Endodermal cell (in vitro differentiated cells): ENCODE results near the gene PTPRN2. TPM values are rescaled to one million over a fixed set of nuclear protein-coding genes. Genes with fewer than 3 reads are reported as not detected.

ENCODE experiments used
- DNase-seq: peaks from one replicate; pipeline ENCODE4 v3.0.0-alpha.2; 2017
- H3K27ac ChIP-seq: 2 replicates; pipeline ENCODE4 v1.5.1; 2013; ENCODE audit warnings: mild to moderate bottlenecking, low read depth, low read length, moderate library complexity
- H3K27me3 ChIP-seq: 2 replicates; pipeline ENCODE4 v1.6.1; 2013; ENCODE audit warnings: mild to moderate bottlenecking, low read length, moderate library complexity; ENCODE audit not compliant: insufficient read depth, control insufficient read depth, poor library complexity, severe bottlenecking
- H3K36me3 ChIP-seq: 2 replicates; pipeline ENCODE4 v1.7.0; 2013; ENCODE audit warnings: mild to moderate bottlenecking, low read length, moderate library complexity; ENCODE audit not compliant: control insufficient read depth, insufficient read depth
- H3K4me1 ChIP-seq: one replicate; pipeline ENCODE4 v1.7.0; 2013; ENCODE audit warnings: low read length; ENCODE audit not compliant: control insufficient read depth, insufficient read depth
- H3K4me3 ChIP-seq: 2 replicates; pipeline ENCODE4 v1.5.1; 2013; ENCODE audit warnings: mild to moderate bottlenecking, low read length, moderate library complexity
- H3K9ac ChIP-seq: 2 replicates; pipeline ENCODE4 v1.6.1; 2013; ENCODE audit warnings: mild to moderate bottlenecking, low read length, moderate library complexity; ENCODE audit not compliant: poor library complexity, severe bottlenecking; ENCODE audit errors: extremely low read depth
- H3K9me3 ChIP-seq: 2 replicates; pipeline ENCODE4 v1.6.1; 2013; ENCODE audit warnings: mild to moderate bottlenecking, low read length, moderate library complexity; ENCODE audit not compliant: control insufficient read depth
- H3K27ac Mint-ChIP-seq: 2 replicates; pipeline ENCODE4 v1.8.0; 2020; ENCODE audit warnings: mixed read lengths
- H3K27me3 Mint-ChIP-seq: 2 replicates; pipeline ENCODE4 v1.8.0; 2021; ENCODE audit warnings: mild to moderate bottlenecking, mixed read lengths; ENCODE audit not compliant: insufficient read depth
- H3K36me3 Mint-ChIP-seq: 2 replicates; pipeline ENCODE4 v1.8.0; 2020; ENCODE audit warnings: low read depth, mixed read lengths
- H3K4me1 Mint-ChIP-seq: 2 replicates; pipeline ENCODE4 v1.8.0; 2020; ENCODE audit warnings: mixed read lengths
- H3K4me3 Mint-ChIP-seq: 2 replicates; pipeline ENCODE4 v1.8.0; 2020; ENCODE audit warnings: mild to moderate bottlenecking, moderate library complexity, mixed read lengths
- H3K9me3 Mint-ChIP-seq: 2 replicates; pipeline ENCODE4 v1.8.0; 2020; ENCODE audit warnings: mild to moderate bottlenecking, mixed read lengths
- WGBS, 2 experiments: methylation state at CpG; one replicate each; pipeline versions ENCODE4 v1.1.5 to v1.1.7; 2013; ENCODE audit warnings: missing lambda C conversion rate in 2 of 2, mixed read lengths in 1 of 2; ENCODE audit not compliant: insufficient coverage in 1 of 2, insufficient read length in 1 of 2; 5-methylcytosine and 5-hydroxymethylcytosine counted together
- total RNA-seq, 2 donors: library from RNA; stranded (reverse); fragmentation: NEBNext Ultra II Directional in 1 of 2; extraction: Animal tissue kit (Norgen Biotek cat#: 25700) in 1 of 2; gene quantifications; 2 replicates in 1 of 2; 3 replicates in 1 of 2; pipeline ENCODE4 v1.2.1, GENCODE V29; 2021
- TF ChIP-seq, protein P1 (sequence below): fragments of 200-600 bp; sonication (generic); conservative IDR thresholded peaks from 2 replicates; pipeline ENCODE4 v1.5.0; 2021; ENCODE audit warnings: antibody characterized with exemption, mild to moderate bottlenecking

PTPRN2 gene
- total RNA-seq, 2 donors from 2014 or later = 0.69 to 1.2 TPM

DNA sequence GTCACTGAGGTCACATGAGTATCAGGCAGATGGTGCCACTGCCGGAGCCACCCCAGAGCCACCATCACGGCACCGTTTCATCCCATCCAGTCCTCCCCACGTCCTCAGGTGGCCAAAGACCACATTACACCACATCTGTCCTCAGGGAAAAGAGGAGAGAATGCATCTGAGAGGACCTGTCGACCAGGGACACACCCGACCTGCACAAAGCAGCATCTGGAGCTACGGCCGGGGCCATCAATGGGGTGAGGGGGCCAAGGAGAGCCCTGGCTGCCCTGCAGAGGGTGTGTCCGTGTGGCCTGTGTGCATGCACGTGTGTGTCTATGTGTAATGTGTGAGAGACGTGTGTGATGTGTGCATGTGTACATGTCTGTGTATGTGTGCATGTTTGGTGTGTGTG lies 770.2 kb downstream of the PTPRN2 start:
- no peak for DNase-seq
- H3K9ac ChIP-seq = no peak overlapping the region
- no peaks in the 10 kb centered on the region for H3K27me3 ChIP-seq
- H3K36me3 ChIP-seq = no peaks in the 10 kb centered on the region
- TF ChIP-seq, protein P1, sequence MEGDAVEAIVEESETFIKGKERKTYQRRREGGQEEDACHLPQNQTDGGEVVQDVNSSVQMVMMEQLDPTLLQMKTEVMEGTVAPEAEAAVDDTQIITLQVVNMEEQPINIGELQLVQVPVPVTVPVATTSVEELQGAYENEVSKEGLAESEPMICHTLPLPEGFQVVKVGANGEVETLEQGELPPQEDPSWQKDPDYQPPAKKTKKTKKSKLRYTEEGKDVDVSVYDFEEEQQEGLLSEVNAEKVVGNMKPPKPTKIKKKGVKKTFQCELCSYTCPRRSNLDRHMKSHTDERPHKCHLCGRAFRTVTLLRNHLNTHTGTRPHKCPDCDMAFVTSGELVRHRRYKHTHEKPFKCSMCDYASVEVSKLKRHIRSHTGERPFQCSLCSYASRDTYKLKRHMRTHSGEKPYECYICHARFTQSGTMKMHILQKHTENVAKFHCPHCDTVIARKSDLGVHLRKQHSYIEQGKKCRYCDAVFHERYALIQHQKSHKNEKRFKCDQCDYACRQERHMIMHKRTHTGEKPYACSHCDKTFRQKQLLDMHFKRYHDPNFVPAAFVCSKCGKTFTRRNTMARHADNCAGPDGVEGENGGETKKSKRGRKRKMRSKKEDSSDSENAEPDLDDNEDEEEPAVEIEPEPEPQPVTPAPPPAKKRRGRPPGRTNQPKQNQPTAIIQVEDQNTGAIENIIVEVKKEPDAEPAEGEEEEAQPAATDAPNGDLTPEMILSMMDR = no peak
- Mint-ChIP-seq H3K36me3 (no peaks in the 10 kb centered on the region), H3K4me1 (no peaks in the 10 kb centered on the region), H3K9me3 (no peaks in the 10 kb centered on the region), H3K27me3 (no peaks in the 10 kb centered on the region), H3K27ac (no peak overlapping the region), H3K4me3 (no peak overlapping the region)
- no peak overlapping the region for H3K27ac ChIP-seq
- peaks cover 58% of the 10 kb centered on the region for H3K9me3 ChIP-seq
- H3K4me3 ChIP-seq = no peak overlapping the region
- no peaks in the 10 kb centered on the region for H3K4me1 ChIP-seq
- WGBS, 2 experiments = 75 to 85% methylated on average over 7 to 11 of the region's 11 CpGs

GRCh38 chr7:157816526-157817250 lies 770.9 kb downstream of the PTPRN2 start:
- DNase-seq = no peak
- Mint-ChIP-seq H3K4me1 (no peaks in the 10 kb centered on the region), H3K4me3 (no peak overlapping the region), H3K27ac (no peak overlapping the region), H3K9me3 (no peaks in the 10 kb centered on the region), H3K27me3 (no peaks in the 10 kb centered on the region), H3K36me3 (no peaks in the 10 kb centered on the region)
- no peaks in the 10 kb centered on the region for H3K27me3 ChIP-seq
- no peaks in the 10 kb centered on the region for H3K4me1 ChIP-seq
- H3K4me3 ChIP-seq = no peak overlapping the region
- no peak overlapping the region for H3K9ac ChIP-seq
- H3K36me3 ChIP-seq = no peaks in the 10 kb centered on the region
- H3K9me3 ChIP-seq = peaks cover 55% of the 10 kb centered on the region
- 86 to 89% methylated on average over 15 to 26 of the region's 26 CpGs for WGBS, 2 experiments
- H3K27ac ChIP-seq = no peak overlapping the region
- TF ChIP-seq, protein P1 = no peak

DNA sequence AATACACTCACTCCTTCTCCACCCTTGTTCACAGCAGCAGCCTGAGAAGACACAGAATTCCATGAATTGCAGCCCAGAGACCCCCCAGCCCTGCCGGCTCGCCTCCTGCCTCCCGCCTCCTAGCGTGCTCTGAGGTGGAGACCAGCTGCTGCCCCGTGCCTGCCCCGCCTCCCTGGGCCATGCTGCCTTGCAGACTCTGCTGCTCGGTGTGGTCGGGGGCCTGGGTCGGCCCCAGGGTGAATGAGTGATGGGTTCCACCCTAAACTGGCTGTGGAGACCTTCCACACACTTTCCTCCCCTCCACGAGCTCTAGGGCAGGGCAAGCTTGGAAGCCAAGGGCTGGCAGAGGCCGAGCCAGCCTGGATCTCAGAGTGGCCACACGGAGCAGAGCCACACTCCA lies 771.5 kb downstream of the PTPRN2 start:
- H3K9ac ChIP-seq = no peak overlapping the region
- Mint-ChIP-seq H3K4me1 (no peaks in the 10 kb centered on the region), H3K36me3 (no peaks in the 10 kb centered on the region), H3K27ac (no peak overlapping the region), H3K27me3 (no peaks in the 10 kb centered on the region), H3K9me3 (peaks cover 2% of the 10 kb centered on the region), H3K4me3 (no peak overlapping the region)
- no peak overlapping the region for H3K27ac ChIP-seq
- no peaks in the 10 kb centered on the region for H3K27me3 ChIP-seq
- WGBS, 2 experiments = 74 to 77% methylated on average over 8 to 12 of the region's 12 CpGs
- peaks cover 54% of the 10 kb centered on the region for H3K9me3 ChIP-seq
- no peak for DNase-seq
- TF ChIP-seq, protein P1 = no peak
- no peak overlapping the region for H3K4me3 ChIP-seq
- no peaks in the 10 kb centered on the region for H3K4me1 ChIP-seq
- H3K36me3 ChIP-seq = no peaks in the 10 kb centered on the region
